ENCODE measurements around the gene TSNAX.

GRCh38 chr1:231606712-231607111 lies 78.2 kb downstream of the TSNAX start:
- TF ChIP-seq, protein P1, sequence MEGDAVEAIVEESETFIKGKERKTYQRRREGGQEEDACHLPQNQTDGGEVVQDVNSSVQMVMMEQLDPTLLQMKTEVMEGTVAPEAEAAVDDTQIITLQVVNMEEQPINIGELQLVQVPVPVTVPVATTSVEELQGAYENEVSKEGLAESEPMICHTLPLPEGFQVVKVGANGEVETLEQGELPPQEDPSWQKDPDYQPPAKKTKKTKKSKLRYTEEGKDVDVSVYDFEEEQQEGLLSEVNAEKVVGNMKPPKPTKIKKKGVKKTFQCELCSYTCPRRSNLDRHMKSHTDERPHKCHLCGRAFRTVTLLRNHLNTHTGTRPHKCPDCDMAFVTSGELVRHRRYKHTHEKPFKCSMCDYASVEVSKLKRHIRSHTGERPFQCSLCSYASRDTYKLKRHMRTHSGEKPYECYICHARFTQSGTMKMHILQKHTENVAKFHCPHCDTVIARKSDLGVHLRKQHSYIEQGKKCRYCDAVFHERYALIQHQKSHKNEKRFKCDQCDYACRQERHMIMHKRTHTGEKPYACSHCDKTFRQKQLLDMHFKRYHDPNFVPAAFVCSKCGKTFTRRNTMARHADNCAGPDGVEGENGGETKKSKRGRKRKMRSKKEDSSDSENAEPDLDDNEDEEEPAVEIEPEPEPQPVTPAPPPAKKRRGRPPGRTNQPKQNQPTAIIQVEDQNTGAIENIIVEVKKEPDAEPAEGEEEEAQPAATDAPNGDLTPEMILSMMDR (IDR thresholded peaks at IDR 0.05): no peak
- TF ChIP-seq POLR2A (IDR thresholded peaks at IDR 0.05): no peak

Measured in adrenal gland (tissue), 5 donors.